NK-92 treated with Interleukin-12 subunit alpha and Interleukin-12 subunit beta, amount 100 ng/mL, for 24 hours (cell line): ENCODE measurements around the gene IL10.

Experiments
- DNase-seq: peaks from one replicate; lab custom pipeline; 2025; lab: John Stamatoyannopoulos, UW

IL10 gene

GRCh38 chr1:206734499-206735142 lies 37.7 kb downstream of the IL10 start:
- DNase-seq = peak; percentile 54

- DNase-seq = no peak
These were observed 39.3 kb downstream of the IL10 start for GRCh38 chr1:206732992-206733391.

- no peak for DNase-seq
These were observed 39.8 kb downstream of the IL10 start for GRCh38 chr1:206732508-206732907.

GRCh38 chr1:206729507-206729906 lies 42.8 kb downstream of the IL10 start:
- DNase-seq = no peak

GRCh38 chr1:206729050-206729449 lies 43.2 kb downstream of the IL10 start:
- DNase-seq = no peak

- no peak for DNase-seq
These were observed 43.7 kb downstream of the IL10 start for GRCh38 chr1:206728697-206728987.

- no peak for DNase-seq
These were observed 44.2 kb downstream of the IL10 start for GRCh38 chr1:206727981-206728696.

- DNase-seq = peak; percentile 40
These were observed 47.0 kb downstream of the IL10 start for GRCh38 chr1:206725109-206725963.

GRCh38 chr1:206723805-206724472 lies 48.4 kb downstream of the IL10 start:
- DNase-seq = no peak

GRCh38 chr1:206723462-206723804 lies 48.9 kb downstream of the IL10 start:
- DNase-seq = no peak

GRCh38 chr1:206722751-206723461 lies 49.4 kb downstream of the IL10 start:
- DNase-seq = no peak

- no peak for DNase-seq
These were observed 50.8 kb downstream of the IL10 start for GRCh38 chr1:206721454-206721853.

GRCh38 chr1:206719169-206719839 lies 53.0 kb downstream of the IL10 start:
- no peak for DNase-seq

- no peak for DNase-seq
These were observed 54.7 kb downstream of the IL10 start for GRCh38 chr1:206717674-206717989.
